ENCODE results near the gene RYR2.

DNA sequence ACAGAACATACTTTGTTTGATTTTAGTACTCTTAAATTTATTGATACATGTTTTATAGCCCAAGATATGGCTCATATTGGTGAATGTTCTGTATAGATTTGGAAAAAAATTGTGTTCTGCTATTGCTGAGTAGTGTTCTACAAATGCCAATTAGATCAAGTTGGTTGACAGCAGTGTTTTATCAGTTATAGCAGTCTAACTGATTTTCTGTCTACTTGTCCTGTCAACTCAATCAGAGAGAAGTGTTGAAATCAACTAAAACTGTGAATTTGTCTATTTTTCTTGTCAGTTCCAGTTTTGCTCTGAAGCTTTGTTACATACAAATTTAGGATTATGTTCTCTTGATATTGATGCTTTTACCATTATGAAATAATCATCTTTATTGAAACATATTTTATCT lies 23.1 kb upstream of the RYR2 start:
- no peak for TF ChIP-seq CTCF (IDR thresholded peaks at IDR 0.05)
- TF ChIP-seq POLR2A (IDR thresholded peaks at IDR 0.05) = no peak
